ENCODE measurements around the gene RALGPS1.

RALGPS1 gene

GRCh38 chr9:127083138-127083980, 168.8 kb downstream of the RALGPS1 start:
- no peak for DNase-seq

- no peak for DNase-seq
These were observed 169.8 kb downstream of the RALGPS1 start for GRCh38 chr9:127084076-127085039.

GRCh38 chr9:127085186-127085585, 170.6 kb downstream of the RALGPS1 start:
- no peak for DNase-seq

GRCh38 chr9:127086771-127087170, 172.2 kb downstream of the RALGPS1 start:
- DNase-seq, result no peak

GRCh38 chr9:127087411-127087810, 172.8 kb downstream of the RALGPS1 start:
- no peak for DNase-seq

- DNase-seq, result no peak
These were observed 173.3 kb downstream of the RALGPS1 start for GRCh38 chr9:127087836-127088235.

- no peak for DNase-seq
These were observed 174.4 kb downstream of the RALGPS1 start for GRCh38 chr9:127088724-127089615.

GRCh38 chr9:127089631-127090081, 175.1 kb downstream of the RALGPS1 start:
- no peak for DNase-seq

- no peak for DNase-seq
These were observed 175.9 kb downstream of the RALGPS1 start for GRCh38 chr9:127090341-127090985.

- DNase-seq, result no peak
These were observed 176.9 kb downstream of the RALGPS1 start for GRCh38 chr9:127091526-127091925.

GRCh38 chr9:127092041-127092608, 177.5 kb downstream of the RALGPS1 start:
- DNase-seq, result no peak

- no peak for DNase-seq
These were observed 178.9 kb downstream of the RALGPS1 start for GRCh38 chr9:127093319-127094020.

GRCh38 chr9:127095411-127095810, 180.8 kb downstream of the RALGPS1 start:
- no peak for DNase-seq

GRCh38 chr9:127096208-127096607, 181.6 kb downstream of the RALGPS1 start:
- DNase-seq, result no peak

GRCh38 chr9:127097683-127098082, 183.1 kb downstream of the RALGPS1 start:
- DNase-seq, result no peak

GRCh38 chr9:127098916-127099553, 184.5 kb downstream of the RALGPS1 start:
- no peak for DNase-seq

GRCh38 chr9:127099664-127100063, 185.1 kb downstream of the RALGPS1 start:
- DNase-seq, result no peak

GRCh38 chr9:127102176-127102575, 187.6 kb downstream of the RALGPS1 start:
- no peak for DNase-seq

- no peak for DNase-seq
These were observed 188.2 kb downstream of the RALGPS1 start for GRCh38 chr9:127102788-127103187.

- DNase-seq, result no peak
These were observed 190.2 kb downstream of the RALGPS1 start for GRCh38 chr9:127104581-127105311.

Measured in activated naive CD4-positive, alpha-beta T cell treated with anti-CD3 and anti-CD28 coated beads, Interleukin-2, amount 50 U/mL, for 16 hours (primary cell).